HepG2 (cell line): ENCODE measurements around the gene MROH2A. TPM values are rescaled to one million over a fixed set of nuclear protein-coding genes. Genes with fewer than 3 reads are reported as not detected.

Experiments used
- ATAC-seq: fragments of 200-7000 bp; cut with Tn5 transposase; 3 replicates; pipeline ENCODE4 v1.9.1; 2020; ENCODE audit warnings: mild to moderate bottlenecking, moderate library complexity
- BruUV-seq: library from RNA; stranded (reverse); fragments of 400-500 nt; replicated peaks from 2 replicates; lab custom pipeline; 2021; lab: Mats Ljungman, UMichigan
- CTCF ChIA-PET: fragments of 300-600 bp; formaldehyde crosslinking; extraction: SDS; loops from one replicate; lab custom pipeline; 2021; ENCODE audit warnings: low total read pairs, inconsistent platforms, low intra/inter-chr PET ratio; lab: Yijun Ruan, JAX
- POLR2A ChIA-PET: fragments of 350-600 bp; sonication (Branson Sonifier 250); formaldehyde crosslinking; loops from one replicate; lab custom pipeline; 2020; ENCODE audit warnings: antibody characterized with exemption, inconsistent platforms; lab: Yijun Ruan, JAX
- DNase-seq: peaks from one replicate; pipeline ENCODE4 v3.0.0-alpha.2; 2015; ENCODE audit warnings: low spot score
- FAIRE-seq: peaks from 3 replicates; lab custom pipeline; 2011; peaks lifted over from hg19 to GRCh38; lab: Jason Lieb, UNC
- H2AFZ ChIP-seq: one replicate; pipeline ENCODE4 v1.6.1; 2011; ENCODE audit warnings: low read length, inconsistent platforms
- H3K27ac ChIP-seq: fragments of 300-600 bp; 3 replicates; pipeline ENCODE4 v1.8.0; 2011; ENCODE audit warnings: mixed run types, mild to moderate bottlenecking, mixed read lengths, low read length, inconsistent platforms; ENCODE audit not compliant: insufficient read depth; ENCODE audit errors: extremely low read length
- H3K27me3 ChIP-seq, 2 experiments: fragments of 200-600 bp in 1 of 2; 2 replicates in 1 of 2; 3 replicates in 1 of 2; pipeline versions ENCODE4 v1.6.0 to v1.8.0; 2011; ENCODE audit warnings: low read length in 2 of 2, mild to moderate bottlenecking in 2 of 2, moderate library complexity in 2 of 2, inconsistent platforms in 1 of 2; ENCODE audit not compliant: insufficient read depth in 2 of 2, control insufficient read depth in 1 of 2
- H3K36me3 ChIP-seq, 2 experiments: fragments of 200-600 bp in 1 of 2; replicated peaks in 1 of 2; 2 replicates in 1 of 2; 3 replicates in 1 of 2; pipeline versions ENCODE4 v1.5.1 to v1.8.0; 2011; ENCODE audit warnings: low read length in 2 of 2, inconsistent platforms in 1 of 2; ENCODE audit not compliant: insufficient read depth in 2 of 2, control insufficient read depth in 1 of 2
- H3K4me1 ChIP-seq: 2 replicates; pipeline ENCODE4 v1.5.1; 2012; ENCODE audit warnings: low read length, inconsistent platforms; ENCODE audit not compliant: insufficient read depth
- H3K4me2 ChIP-seq: 2 replicates; pipeline ENCODE4 v1.6.0; 2011; ENCODE audit warnings: low read depth, low read length, inconsistent platforms
- H3K4me3 ChIP-seq, 3 experiments: fragments of 200-600 bp in 1 of 3; sonication (generic), shearing (Covaris generic) in 1 of 3; replicated peaks in 1 of 3; 2 replicates each; pipeline ENCODE4 v1.5.1; 2011 to 2016; ENCODE audit warnings: low read length in 3 of 3, inconsistent platforms in 2 of 3, low read depth in 2 of 3, mild to moderate bottlenecking in 2 of 3, control low read depth in 1 of 3, mixed read lengths in 1 of 3; ENCODE audit not compliant: insufficient read depth in 1 of 3
- H3K79me2 ChIP-seq: one replicate; pipeline ENCODE4 v1.6.1; 2011; ENCODE audit warnings: low read length, inconsistent platforms; ENCODE audit not compliant: insufficient read depth
- H3K9ac ChIP-seq: 2 replicates; pipeline ENCODE4 v1.6.0; 2011; ENCODE audit warnings: mild to moderate bottlenecking, low read depth, low read length, inconsistent platforms; ENCODE audit not compliant: insufficient read depth
- H3K9me3 ChIP-seq: 2 replicates; pipeline ENCODE4 v1.5.1; 2012; ENCODE audit warnings: mild to moderate bottlenecking, low read length
- H4K20me1 ChIP-seq: 2 replicates; pipeline ENCODE4 v1.6.0; 2011; ENCODE audit warnings: inconsistent platforms, mild to moderate bottlenecking, low read length, moderate library complexity; ENCODE audit not compliant: insufficient read depth
- AGO2 ChIP-seq: fragments of 200-400 bp; formaldehyde crosslinking; optimal IDR thresholded peaks from 2 replicates; pipeline ENCODE3; 2017; ENCODE audit warnings: mild to moderate bottlenecking, low read depth, low read length, moderate library complexity
- NKX3-1 ChIP-seq: sonication (generic); formaldehyde crosslinking; IDR thresholded peaks from 2 replicates; pipeline ENCODE4 v1.5.0; 2020; ENCODE audit warnings: missing genetic modification reagents
- ZBTB7B ChIP-seq: sonication (generic); formaldehyde crosslinking; IDR thresholded peaks from 2 replicates; pipeline ENCODE4 v1.4.0; 2020; ENCODE audit warnings: missing genetic modification reagents
- ZNF652 ChIP-seq: IDR thresholded peaks from 2 replicates; pipeline ENCODE4 v1.6.1; 2016; ENCODE audit warnings: low read depth, borderline replicate concordance
- ZNF781 ChIP-seq: sonication (generic); formaldehyde crosslinking; IDR thresholded peaks from 2 replicates; pipeline ENCODE4 v1.5.1; 2020; ENCODE audit warnings: borderline replicate concordance, mild to moderate bottlenecking, missing genetic modification reagents; ENCODE audit errors: not compliant biosample characterization
- WGBS: methylation state at CpG from one replicate; pipeline ENCODE4 v1.1.6; 2017; ENCODE audit warnings: low lambda C conversion rate; 5-methylcytosine and 5-hydroxymethylcytosine counted together
- in situ Hi-C: cut with HindIII; loops from 2 replicates; pipeline ENCODE4 v1.10.0; 2017; ENCODE audit warnings: low pct_unique_long_range_greater_than_20kb; ENCODE audit not compliant: extremely low pct_ligation_motif_present
- intact Hi-C: fragments of 100-400 bp; cut with micrococcal nuclease; formaldehyde crosslinking; loops from one replicate; pipeline ENCODE4 v1.10.0; 2022; ENCODE audit not compliant: unreplicated experiment
- polyA plus RNA-seq, 8 experiments: library from polyadenylated mRNA; depleted of rRNA in 3 of 8; stranded (reverse) in 7 of 8; unstranded in 1 of 8; fragments of >200 nt; fragmentation: Illumina TruSeq in 4 of 8; extraction: Trizol in 4 of 8; gene quantifications; 2 replicates each; pipeline versions ENCODE4 v1.2.1 to v1.2.3, GENCODE V29; 2011 to 2016; ENCODE audit warnings: low read depth in 4 of 8, missing spikeins in 1 of 8, mixed read lengths in 1 of 8; ENCODE audit not compliant: insufficient read depth in 1 of 8
- total RNA-seq, 5 experiments: library from RNA; depleted of rRNA; stranded (reverse); fragments of >200 nt; fragmentation: Illumina TruSeq; extraction: Trizol; gene quantifications; 2 replicates each; pipeline ENCODE4 v1.2.3, GENCODE V29; 2016; ENCODE audit warnings: low read depth in 1 of 5

MROH2A gene
- total and polyA plus RNA-seq, 2 of the 13 experiments (the other 11 are each of a cell fraction or from before 2014, with no cell fraction given) = 0.03 to 0.04 TPM

DNA sequence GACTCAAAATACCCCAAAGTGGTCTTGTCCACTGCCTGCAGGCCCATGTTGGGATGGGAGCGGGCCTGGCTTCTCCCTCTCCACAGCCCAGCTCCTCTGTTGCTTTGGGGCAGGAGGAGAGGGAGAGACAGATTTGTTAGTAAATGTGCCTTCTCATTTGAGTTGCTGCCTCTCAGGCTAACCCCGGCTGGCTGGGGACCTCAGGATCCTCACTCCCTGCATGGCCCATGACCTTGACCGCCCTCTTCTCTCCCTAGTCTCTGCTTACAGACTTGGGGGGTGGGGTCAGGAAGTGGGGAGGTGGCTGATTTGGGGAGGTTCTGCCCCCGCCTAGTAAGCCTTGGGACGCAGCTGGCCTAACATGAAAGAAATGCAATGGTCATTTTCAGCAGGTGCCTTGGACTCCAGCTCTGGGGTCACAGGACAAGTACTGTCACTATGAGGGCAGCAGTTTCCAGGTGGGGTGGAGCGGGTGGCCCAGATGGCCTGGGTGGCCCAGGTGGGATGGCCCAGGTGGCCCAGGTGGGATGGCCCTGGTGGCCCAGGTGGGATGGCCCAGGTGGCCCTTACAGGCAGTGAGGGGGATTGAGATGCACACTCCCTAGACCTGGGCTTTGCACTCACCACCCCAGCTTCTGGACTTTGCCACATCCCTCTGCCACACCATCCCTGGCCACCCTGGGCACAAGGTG is 52.1 kb downstream of the MROH2A start:
- Histone ChIP-seq H3K36me3 (peaks cover 2 to 4% of the 10 kb centered on the region in 2 experiments; a peak in 3 of 5 replicates), H3K27me3 (no peaks in the 10 kb centered on the region), H3K9ac (no peak overlapping the region), H3K9me3 (no peaks in the 10 kb centered on the region), H3K79me2 (no peaks in the 10 kb centered on the region), H3K27ac (no peak overlapping the region), H3K4me3 (no peak overlapping the region), H3K4me1 (no peaks in the 10 kb centered on the region), H2AFZ (no peak overlapping the region), H4K20me1 (no peaks in the 10 kb centered on the region), H3K4me2 (no peak overlapping the region)
- intact Hi-C loops = loop anchor here (10.0 kb wide), 1 partner anchor 385 kb away; no protein-coding TSS in a partner anchor
- TF ChIP-seq NKX3-1 (CRISPR knock-in tag) (no peak), ZNF781 (CRISPR knock-in tag) (no peak), ZBTB7B (CRISPR knock-in tag) (no peak)
- CTCF ChIA-PET = no interaction called here
- peak; percentile 33 for ATAC-seq
- BruUV-seq = no TSS peak
- FAIRE-seq = no peak
- POLR2A ChIA-PET = no interaction called here
- WGBS = 77% methylated on average over 6 of the region's 6 CpGs
- in situ Hi-C loops = loop anchor here (25.0 kb wide), 1 partner anchor 518 kb away; the partner anchor contains the start of gene SAG
- no peak for DNase-seq

DNA sequence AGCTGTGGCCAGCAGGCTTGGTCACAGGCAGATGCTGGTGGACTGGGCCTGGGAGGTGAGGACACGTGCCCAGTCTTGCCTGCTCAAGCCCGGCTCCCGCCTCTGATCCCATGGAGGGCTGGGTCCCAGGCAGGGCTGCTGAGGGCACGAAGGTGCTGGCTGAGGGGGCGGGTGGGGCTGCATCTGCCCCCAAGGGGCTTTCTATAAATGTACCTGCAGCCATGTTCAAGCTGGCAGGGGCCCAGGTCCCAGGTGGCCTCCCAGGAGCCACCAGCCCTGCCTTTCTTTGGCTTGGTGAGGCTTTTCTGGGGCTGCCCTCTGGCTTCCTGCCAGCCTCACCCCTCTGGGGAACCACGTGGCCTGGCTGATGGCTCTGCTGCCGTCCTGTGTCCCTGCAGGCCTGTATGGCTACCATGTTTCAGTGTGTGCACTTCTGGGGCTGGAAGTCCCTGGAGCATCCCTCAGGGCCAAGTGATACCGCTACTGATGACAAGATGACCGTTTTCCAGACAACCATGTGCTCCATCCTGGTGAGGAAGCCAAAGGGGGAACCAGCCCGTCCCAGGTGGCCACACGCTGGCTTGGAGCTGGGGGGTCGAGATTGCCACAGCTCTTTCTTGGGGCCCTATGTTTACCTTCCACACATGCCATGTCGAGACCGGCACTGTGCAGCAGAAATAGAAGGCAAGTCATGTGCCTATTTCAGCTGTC is 53.0 kb downstream of the MROH2A start:
- H3K79me2 ChIP-seq = peaks cover 2% of the 10 kb centered on the region
- intact Hi-C loops = loop anchor here (10.0 kb wide), 1 partner anchor 386 kb away; no protein-coding TSS in a partner anchor
- H3K4me1 ChIP-seq = no peaks in the 10 kb centered on the region
- no peak overlapping the region for H3K27ac ChIP-seq
- POLR2A ChIA-PET = no interaction called here
- 86% methylated on average over 9 of the region's 14 CpGs for WGBS
- no peak for DNase-seq
- FAIRE-seq = no peak
- H3K4me3 ChIP-seq = no peak overlapping the region
- no peak overlapping the region for H2AFZ ChIP-seq
- CTCF ChIA-PET = no interaction called here
- no peaks in the 10 kb centered on the region for H4K20me1 ChIP-seq
- in situ Hi-C loops = loop anchor here (25.0 kb wide), 1 partner anchor 519 kb away; the partner anchor contains the start of gene SAG
- no peak overlapping the region for H3K9ac ChIP-seq
- H3K27me3 ChIP-seq = no peaks in the 10 kb centered on the region
- H3K4me2 ChIP-seq = no peak overlapping the region
- BruUV-seq = no TSS peak
- ATAC-seq = peak; percentile 10
- H3K9me3 ChIP-seq = no peaks in the 10 kb centered on the region
- peak; percentile 81 for TF ChIP-seq AGO2
- TF ChIP-seq ZNF652 = no peak
- TF ChIP-seq, all 625 proteins: peak for 1
- H3K36me3 ChIP-seq = peaks cover 8 to 13% of the 10 kb centered on the region in 2 experiments
